Glutamatergic neuron (in vitro differentiated cells): Measurements from ENCODE around the gene YBX1. TPM values are rescaled to one million over a fixed set of nuclear protein-coding genes. Genes with fewer than 3 reads are reported as not detected.

Experiments
- DNase-seq: peaks from one replicate; pipeline ENCODE4 v3.0.0; 2022
- H3K27ac Mint-ChIP-seq: one replicate; pipeline ENCODE4 v1.8.0; 2020; ENCODE audit warnings: mild to moderate bottlenecking, mixed read lengths, inconsistent platforms; ENCODE audit not compliant: unreplicated experiment
- H3K27me3 Mint-ChIP-seq: one replicate; pipeline ENCODE4 v1.8.0; 2020; ENCODE audit warnings: mild to moderate bottlenecking, moderate library complexity, mixed read lengths, inconsistent platforms; ENCODE audit not compliant: unreplicated experiment
- H3K36me3 Mint-ChIP-seq: one replicate; pipeline ENCODE4 v1.8.0; 2020; ENCODE audit warnings: mild to moderate bottlenecking, mixed read lengths, inconsistent platforms; ENCODE audit not compliant: unreplicated experiment
- H3K4me1 Mint-ChIP-seq: one replicate; pipeline ENCODE4 v1.8.0; 2020; ENCODE audit warnings: mild to moderate bottlenecking, low read depth, mixed read lengths, inconsistent platforms; ENCODE audit not compliant: unreplicated experiment
- H3K4me3 Mint-ChIP-seq: one replicate; pipeline ENCODE4 v1.8.0; 2020; ENCODE audit warnings: mild to moderate bottlenecking, mixed read lengths, inconsistent platforms; ENCODE audit not compliant: unreplicated experiment
- H3K9me3 Mint-ChIP-seq: one replicate; pipeline ENCODE4 v1.8.0; 2020; ENCODE audit warnings: mild to moderate bottlenecking, moderate library complexity, mixed read lengths, inconsistent platforms; ENCODE audit not compliant: unreplicated experiment
- CTCF ChIP-seq: fragments of 200-600 bp; sonication (generic); IDR thresholded peaks from one replicate; pipeline ENCODE4 v1.5.0; 2021; ENCODE audit not compliant: partially characterized antibody, unreplicated experiment
- total RNA-seq: library from RNA; stranded (reverse); fragmentation: NEBNext Ultra II Directional; extraction: Animal tissue kit (Norgen Biotek cat#: 25700); gene quantifications from one replicate; pipeline ENCODE4 v1.2.1, GENCODE V29; 2021; ENCODE audit not compliant: unreplicated experiment

YBX1 gene
- total RNA-seq, 1 donor from 2014 or later: 531 TPM

GRCh38 chr1:42674214-42674613, 8.0 kb upstream of the YBX1 start:
- no peak for DNase-seq
- H3K4me3 Mint-ChIP-seq: no peak overlapping the region
- peaks cover 5% of the 10 kb centered on the region for H3K36me3 Mint-ChIP-seq
- H3K9me3 Mint-ChIP-seq: no peaks in the 10 kb centered on the region
- no peak for TF ChIP-seq CTCF
- H3K27ac Mint-ChIP-seq: no peak overlapping the region
- H3K27me3 Mint-ChIP-seq: no peaks in the 10 kb centered on the region
- H3K4me1 Mint-ChIP-seq: no peaks in the 10 kb centered on the region

- peaks cover 5% of the 10 kb centered on the region for H3K36me3 Mint-ChIP-seq
- no peak for DNase-seq
- no peaks in the 10 kb centered on the region for H3K9me3 Mint-ChIP-seq
- H3K27ac Mint-ChIP-seq: no peak overlapping the region
- H3K4me1 Mint-ChIP-seq: peaks cover 2% of the 10 kb centered on the region
- TF ChIP-seq CTCF: no peak
- no peak overlapping the region for H3K4me3 Mint-ChIP-seq
- H3K27me3 Mint-ChIP-seq: no peaks in the 10 kb centered on the region
Observed at GRCh38 chr1:42674682-42675081, 7.5 kb upstream of the YBX1 start.

GRCh38 chr1:42675467-42675866, 6.8 kb upstream of the YBX1 start:
- Mint-ChIP-seq H3K4me1 (peaks cover 9% of the 10 kb centered on the region), H3K27ac (no peak overlapping the region), H3K27me3 (no peaks in the 10 kb centered on the region), H3K36me3 (peaks cover 5% of the 10 kb centered on the region), H3K4me3 (no peak overlapping the region), H3K9me3 (no peaks in the 10 kb centered on the region)
- no peak for TF ChIP-seq CTCF
- DNase-seq: no peak

GRCh38 chr1:42676534-42677087, 5.6 kb upstream of the YBX1 start:
- Mint-ChIP-seq H3K4me3 (no peak overlapping the region), H3K4me1 (peaks cover 14% of the 10 kb centered on the region), H3K9me3 (no peaks in the 10 kb centered on the region), H3K27me3 (peaks cover 3% of the 10 kb centered on the region), H3K36me3 (peaks cover 5% of the 10 kb centered on the region), H3K27ac (no peak overlapping the region)
- no peak for TF ChIP-seq CTCF
- DNase-seq: no peak

GRCh38 chr1:42679364-42679983, 2.7 kb upstream of the YBX1 start:
- Mint-ChIP-seq H3K27me3 (peaks cover 10% of the 10 kb centered on the region), H3K9me3 (peaks cover 10% of the 10 kb centered on the region), H3K4me1 (peaks cover 22% of the 10 kb centered on the region), H3K4me3 (peak overlapping the region; percentile 94), H3K27ac (peak overlapping the region; percentile 34), H3K36me3 (no peaks in the 10 kb centered on the region)
- no peak for TF ChIP-seq CTCF
- no peak for DNase-seq
